ENCODE data around the gene AP5Z1.

Gene AP5Z1

DNA sequence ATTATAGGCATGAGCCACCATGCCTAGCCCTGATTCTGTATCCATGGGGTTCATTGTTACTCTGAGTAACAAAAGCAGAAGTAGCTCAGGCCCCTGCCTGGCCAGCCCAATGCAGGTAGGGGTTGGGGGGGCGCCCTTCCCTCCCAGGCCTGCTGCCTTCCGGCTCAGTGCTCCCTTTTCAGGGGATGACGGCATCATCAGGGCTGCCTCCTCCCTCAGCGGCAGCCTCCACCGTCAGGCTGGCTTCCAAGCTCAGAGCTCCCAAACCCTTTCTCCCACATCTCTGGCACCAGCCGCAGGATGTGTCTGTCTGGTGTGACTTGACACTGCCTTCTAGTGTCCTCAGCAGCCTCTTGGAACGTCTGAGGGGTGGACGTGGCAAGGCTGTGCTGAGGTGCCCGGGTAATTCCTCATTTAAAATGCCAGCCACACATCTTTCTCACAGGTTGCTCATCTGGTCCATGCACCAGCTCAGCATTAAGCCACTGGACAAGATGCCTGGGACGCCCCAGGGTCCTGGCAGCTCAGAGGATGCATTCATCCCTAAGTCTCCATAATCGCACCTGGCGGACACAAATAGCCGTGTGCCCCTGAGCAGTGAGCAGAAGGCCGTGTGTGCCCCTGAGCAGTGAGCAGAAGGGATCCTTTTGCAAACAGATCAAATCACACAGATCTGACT, 48.2 kb downstream of the AP5Z1 start:
- no peak for DNase-seq

- DNase-seq = no peak
Measured at GRCh38 chr7:4824120-4824775, 48.8 kb downstream of the AP5Z1 start.

- DNase-seq = no peak
Measured at GRCh38 chr7:4825081-4825480, 49.7 kb downstream of the AP5Z1 start.

GRCh38 chr7:4828720-4829383, 53.4 kb downstream of the AP5Z1 start:
- no peak for DNase-seq

GRCh38 chr7:4830176-4830575, 54.8 kb downstream of the AP5Z1 start:
- DNase-seq = peak; percentile 13 to 58 (median 32)

DNA sequence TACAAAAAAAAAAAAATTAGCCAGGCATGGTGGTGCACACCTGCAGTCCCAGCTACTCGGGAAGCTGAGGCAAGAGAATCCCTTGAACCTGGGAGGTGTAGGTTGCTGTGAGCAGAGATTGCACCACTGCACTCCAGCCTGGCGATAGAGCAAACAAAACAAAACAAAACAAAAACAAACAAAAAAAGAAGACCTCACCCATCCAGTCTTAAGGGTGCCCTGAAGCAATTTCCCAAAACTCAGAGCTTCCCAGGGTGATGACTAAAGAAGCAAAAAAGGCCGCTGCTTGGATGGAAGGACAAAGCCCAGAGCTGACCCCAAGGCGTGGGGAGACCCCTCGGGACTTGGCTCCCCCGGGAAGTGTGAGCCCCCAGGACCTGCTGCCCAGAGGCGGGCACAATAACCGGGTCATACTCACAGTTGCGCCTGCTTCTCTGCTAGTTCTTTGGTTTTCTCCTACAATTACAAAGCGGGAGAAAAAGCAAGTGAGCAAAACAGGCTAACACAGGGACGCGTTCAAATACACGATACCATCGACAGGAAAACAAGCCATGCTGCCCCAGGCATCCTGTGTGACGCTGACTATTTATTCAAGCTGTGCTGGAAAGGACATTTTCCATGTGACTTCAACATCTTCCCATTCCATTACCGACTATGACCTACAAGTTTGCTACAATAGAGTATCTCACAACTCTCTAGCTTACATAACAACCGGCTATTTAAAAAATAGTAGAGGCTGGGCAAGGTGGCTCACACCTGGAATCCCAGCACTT, 56.5 kb downstream of the AP5Z1 start:
- no peak for DNase-seq

DNA sequence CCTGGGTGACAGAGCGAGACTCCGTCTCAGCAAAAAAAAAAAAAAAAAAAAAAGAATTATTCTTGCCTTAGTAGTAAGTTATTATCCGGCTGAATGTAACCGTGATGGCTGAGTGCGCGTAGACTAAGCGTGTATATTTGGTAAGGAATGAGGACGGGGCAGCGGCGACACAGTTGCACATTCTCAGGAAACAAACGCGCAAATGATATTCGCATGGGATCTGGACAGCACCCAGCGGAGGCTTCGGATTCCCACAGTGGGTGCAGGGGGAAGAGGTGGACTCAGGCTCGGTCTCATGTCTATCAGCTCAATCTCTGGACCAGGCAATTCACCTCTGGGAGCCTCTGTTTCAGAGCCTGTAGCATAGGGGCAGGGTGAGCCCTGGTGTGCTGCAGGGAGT, 57.3 kb downstream of the AP5Z1 start:
- no peak for DNase-seq

GRCh38 chr7:4833176-4833575, 57.8 kb downstream of the AP5Z1 start:
- no peak for DNase-seq

DNA sequence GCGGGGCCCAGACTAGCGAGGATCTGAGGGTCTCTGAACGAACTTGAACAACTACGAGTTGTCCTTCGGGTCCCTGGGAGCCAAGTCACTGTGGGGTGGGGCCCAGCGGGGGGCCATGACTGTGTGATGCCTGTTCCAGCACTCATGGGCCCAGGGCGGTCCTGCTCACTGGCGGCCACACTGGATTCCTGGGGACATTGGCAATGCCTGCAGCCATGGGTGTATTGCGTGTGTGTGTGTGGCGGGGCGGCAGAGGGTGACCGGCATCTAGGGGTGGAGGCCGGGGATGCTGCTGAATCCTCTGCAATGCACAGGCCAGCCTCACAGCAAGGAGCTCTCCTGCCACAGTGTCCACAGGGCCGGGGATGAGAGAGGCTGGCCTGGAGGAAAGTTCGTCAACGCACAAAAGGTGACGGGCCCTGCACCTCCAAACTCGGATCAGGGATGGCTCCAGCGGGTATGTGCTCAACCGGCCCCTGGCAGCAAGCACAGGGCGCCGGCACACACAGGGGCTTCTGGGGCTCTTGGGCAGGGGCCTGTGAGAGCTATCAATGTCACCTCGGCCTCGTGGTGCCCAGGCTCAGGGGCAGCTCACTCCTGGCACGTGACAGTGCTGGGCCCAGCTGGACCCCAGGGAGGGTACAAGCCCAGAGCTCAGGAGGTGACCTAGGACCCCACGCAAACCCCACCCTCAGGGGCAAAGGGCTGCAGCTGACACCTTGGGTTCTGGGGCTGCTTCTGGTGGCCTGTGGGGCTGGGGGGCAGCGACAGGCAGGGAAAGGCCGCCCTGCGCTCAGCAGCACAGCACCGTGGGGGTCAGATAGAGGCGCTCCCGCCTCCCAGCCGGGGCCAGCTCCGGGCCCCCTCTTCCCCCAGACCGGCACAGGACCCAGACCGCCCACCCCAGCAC, 58.5 kb downstream of the AP5Z1 start:
- no peak for DNase-seq

DNA sequence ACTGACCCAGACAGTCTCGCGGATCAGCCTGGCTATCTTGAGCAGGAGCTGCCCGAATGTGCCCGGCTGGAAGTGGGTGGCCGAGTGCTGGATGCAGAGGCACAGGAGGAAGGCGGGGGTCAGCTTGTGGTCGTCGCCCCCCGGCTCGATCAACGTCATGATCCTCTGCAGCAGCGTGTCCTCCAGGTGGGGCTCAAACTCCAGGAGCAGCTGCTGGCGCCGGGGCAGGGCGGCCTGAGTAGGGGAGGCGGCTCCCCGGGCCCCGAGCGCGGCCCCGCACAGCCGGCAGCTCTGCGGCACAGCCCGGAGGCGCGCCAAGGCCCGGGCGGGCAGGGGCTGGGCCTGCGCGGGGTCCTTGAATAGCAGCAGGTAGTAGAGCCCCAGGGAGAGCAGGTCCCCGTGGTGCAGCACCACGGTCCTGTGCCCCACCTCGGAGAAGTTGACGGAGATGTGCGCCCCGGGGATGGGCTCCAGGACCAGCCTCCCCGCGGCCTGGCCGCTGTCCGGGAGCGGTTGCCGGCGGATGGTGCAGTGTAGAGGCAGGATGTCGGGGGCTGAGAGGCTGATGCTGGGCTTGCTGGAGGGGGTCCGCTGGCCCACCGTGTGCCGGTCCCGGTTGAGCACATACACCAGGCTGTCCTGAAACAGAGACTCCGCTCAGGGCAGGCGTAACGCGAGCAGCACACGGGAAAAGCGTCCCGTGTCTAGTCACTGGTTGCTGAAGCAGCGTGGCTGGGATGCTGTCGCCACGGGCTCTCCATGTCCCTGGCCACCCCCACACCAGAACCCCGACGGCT, 59.4 kb downstream of the AP5Z1 start:
- DNase-seq = no peak

- no peak for DNase-seq
Measured at GRCh38 chr7:4835398-4836205, 60.2 kb downstream of the AP5Z1 start.

DNA sequence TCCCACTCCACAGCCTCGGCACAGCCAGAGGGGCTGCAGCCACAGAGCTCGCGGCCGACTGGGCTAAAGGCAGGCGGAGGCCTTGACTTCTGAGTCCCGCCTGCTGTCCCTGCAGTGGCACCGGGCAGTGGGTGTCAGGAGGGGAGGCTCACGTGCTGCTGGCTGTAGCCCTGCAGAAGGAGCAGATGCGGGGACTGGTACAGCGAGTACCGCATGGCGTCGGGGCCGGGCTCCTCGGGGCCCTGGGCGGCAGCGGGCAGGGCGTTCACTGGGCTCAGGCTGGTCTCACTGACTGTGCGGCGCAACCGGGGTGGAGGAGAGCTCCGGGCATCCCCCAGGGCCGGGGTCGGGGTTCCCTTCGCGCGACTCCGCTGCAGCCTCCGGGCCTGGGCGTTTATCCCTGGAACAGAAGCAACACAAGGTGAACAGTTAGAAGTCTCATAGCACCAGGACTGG, 60.8 kb downstream of the AP5Z1 start:
- no peak for DNase-seq

- DNase-seq = no peak
Measured at GRCh38 chr7:4837041-4837802, 61.8 kb downstream of the AP5Z1 start.

GRCh38 chr7:4837803-4838625, 62.6 kb downstream of the AP5Z1 start:
- no peak for DNase-seq

DNA sequence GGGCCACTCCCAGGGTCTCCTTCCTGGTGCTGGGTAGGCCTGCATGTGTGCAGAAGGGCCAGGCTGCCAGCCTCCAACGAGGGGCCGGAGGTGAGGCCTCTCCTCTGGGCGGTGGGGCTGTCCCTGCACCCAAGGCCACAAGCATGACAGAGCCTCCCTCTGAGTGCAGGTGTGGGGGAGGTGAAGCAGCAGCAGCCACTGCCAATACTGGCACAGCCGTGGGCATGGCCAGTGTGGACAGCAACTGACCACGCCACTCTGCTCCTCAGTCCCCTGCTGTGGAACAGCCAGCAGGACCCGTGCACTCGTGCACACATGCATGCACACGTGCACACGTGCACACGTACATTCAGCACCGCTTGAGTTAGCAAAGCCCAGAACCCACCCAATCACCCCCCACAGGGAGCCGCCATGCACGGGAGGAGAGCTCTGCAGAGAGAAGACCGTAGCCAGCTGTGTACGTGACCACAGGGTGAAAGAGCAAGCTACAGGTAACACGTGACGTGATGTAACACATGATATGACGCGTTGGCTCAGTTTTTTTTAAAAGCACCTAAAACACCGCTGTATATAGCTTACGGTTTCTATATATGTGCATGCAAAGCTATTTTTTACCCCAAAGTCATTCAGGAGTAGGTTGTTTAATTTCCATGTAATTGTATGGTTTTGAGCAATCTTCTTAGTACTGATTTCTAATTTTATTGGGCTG, 63.4 kb downstream of the AP5Z1 start:
- no peak for DNase-seq

- no peak for DNase-seq
Measured at GRCh38 chr7:4840079-4840501, 64.7 kb downstream of the AP5Z1 start.
